ENCODE results near the gene SNX1. TPM values are rescaled to one million over a fixed set of nuclear protein-coding genes. Genes with fewer than 3 reads are reported as not detected.

SNX1 gene
- total RNA-seq, 2 donors from 2014 or later = 91.3 to 126 TPM

- Mint-ChIP-seq H3K9me3 (no peaks in the 10 kb centered on the region), H3K27ac (no peak overlapping the region), H3K4me1 (peaks cover 13% of the 10 kb centered on the region), H3K36me3 (ENCODE audit: low read depth) (peaks cover 42% of the 10 kb centered on the region), H3K27me3 (peaks cover 8% of the 10 kb centered on the region), H3K4me3 (peak overlapping the region; percentile 65)
- ATAC-seq (replicated peaks) = no peak
Observed at GRCh38 chr15:64152507-64153387, 57.0 kb downstream of the SNX1 start.

DNA sequence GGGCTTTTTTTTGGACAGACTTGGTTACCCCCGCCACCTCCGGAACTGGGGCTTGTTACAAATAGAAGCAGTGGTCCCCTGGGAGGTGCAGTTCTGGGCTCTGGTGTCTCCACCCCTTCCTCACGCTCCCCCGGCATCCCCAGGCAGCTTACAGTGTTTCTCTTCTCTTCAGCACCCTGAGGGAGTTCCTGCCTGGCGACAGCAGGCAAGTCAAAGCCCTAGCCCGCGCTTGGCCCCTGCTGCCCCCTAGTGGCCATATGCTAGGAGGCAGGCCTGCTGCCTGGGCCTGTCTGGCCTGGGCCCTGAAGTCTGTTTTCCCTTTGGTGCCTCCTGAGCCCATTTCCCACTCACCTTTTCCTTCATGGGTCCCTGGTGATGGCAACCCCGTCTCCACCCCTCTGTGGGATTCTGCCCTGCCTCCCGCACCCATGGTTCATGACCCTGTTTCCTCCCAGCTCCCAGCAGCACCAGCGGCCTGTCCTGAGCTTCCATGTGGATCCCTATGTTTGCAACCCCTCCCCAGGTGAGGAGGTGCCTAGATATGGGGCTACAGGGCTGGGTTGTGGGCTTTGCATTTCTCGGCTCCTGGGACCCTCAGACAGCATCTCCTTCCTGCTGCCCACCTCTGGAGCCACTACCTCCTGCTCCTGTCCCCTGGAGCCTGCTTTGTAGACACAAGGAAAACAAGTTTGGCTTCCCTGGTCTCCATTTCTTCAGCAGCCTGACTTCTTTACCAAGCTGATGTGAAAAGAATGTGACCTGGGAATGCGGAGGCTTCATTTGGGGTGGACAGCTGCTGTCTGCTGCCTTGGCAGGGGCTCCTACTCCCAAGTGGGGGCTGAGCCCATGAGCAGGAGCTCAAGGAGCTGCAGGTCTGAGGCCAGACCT lies 57.9 kb downstream of the SNX1 start:
- Mint-ChIP-seq H3K4me1 (peaks cover 22% of the 10 kb centered on the region), H3K36me3 (ENCODE audit: low read depth) (peaks cover 52% of the 10 kb centered on the region), H3K4me3 (peak overlapping the region; percentile 65), H3K27me3 (peaks cover 8% of the 10 kb centered on the region), H3K9me3 (no peaks in the 10 kb centered on the region), H3K27ac (no peak overlapping the region)
- ATAC-seq (replicated peaks) = peak; percentile 90

- H3K9me3 Mint-ChIP-seq = no peaks in the 10 kb centered on the region
- peaks cover 75% of the 10 kb centered on the region for H3K36me3 Mint-ChIP-seq (ENCODE audit: low read depth)
- no peak overlapping the region for H3K27ac Mint-ChIP-seq
- H3K4me1 Mint-ChIP-seq = peaks cover 27% of the 10 kb centered on the region
- no peak overlapping the region for H3K4me3 Mint-ChIP-seq
- no peak for ATAC-seq (replicated peaks)
- H3K27me3 Mint-ChIP-seq = peaks cover 5% of the 10 kb centered on the region
Observed at GRCh38 chr15:64155802-64156651, 60.2 kb downstream of the SNX1 start.

- no peaks in the 10 kb centered on the region for H3K9me3 Mint-ChIP-seq
- H3K36me3 Mint-ChIP-seq (ENCODE audit: low read depth) = peaks cover 82% of the 10 kb centered on the region
- no peak for ATAC-seq (replicated peaks)
- H3K4me3 Mint-ChIP-seq = no peak overlapping the region
- peaks cover 4% of the 10 kb centered on the region for H3K27me3 Mint-ChIP-seq
- no peak overlapping the region for H3K27ac Mint-ChIP-seq
- peaks cover 29% of the 10 kb centered on the region for H3K4me1 Mint-ChIP-seq
Observed at GRCh38 chr15:64156652-64157331, 61.0 kb downstream of the SNX1 start.

GRCh38 chr15:64157599-64158125 lies 61.9 kb downstream of the SNX1 start:
- Mint-ChIP-seq H3K4me3 (no peak overlapping the region), H3K36me3 (ENCODE audit: low read depth) (peaks cover 90% of the 10 kb centered on the region), H3K9me3 (no peaks in the 10 kb centered on the region), H3K27ac (peak overlapping the region; percentile 81), H3K27me3 (peaks cover 4% of the 10 kb centered on the region), H3K4me1 (peaks cover 31% of the 10 kb centered on the region)
- ATAC-seq (replicated peaks) = no peak

DNA sequence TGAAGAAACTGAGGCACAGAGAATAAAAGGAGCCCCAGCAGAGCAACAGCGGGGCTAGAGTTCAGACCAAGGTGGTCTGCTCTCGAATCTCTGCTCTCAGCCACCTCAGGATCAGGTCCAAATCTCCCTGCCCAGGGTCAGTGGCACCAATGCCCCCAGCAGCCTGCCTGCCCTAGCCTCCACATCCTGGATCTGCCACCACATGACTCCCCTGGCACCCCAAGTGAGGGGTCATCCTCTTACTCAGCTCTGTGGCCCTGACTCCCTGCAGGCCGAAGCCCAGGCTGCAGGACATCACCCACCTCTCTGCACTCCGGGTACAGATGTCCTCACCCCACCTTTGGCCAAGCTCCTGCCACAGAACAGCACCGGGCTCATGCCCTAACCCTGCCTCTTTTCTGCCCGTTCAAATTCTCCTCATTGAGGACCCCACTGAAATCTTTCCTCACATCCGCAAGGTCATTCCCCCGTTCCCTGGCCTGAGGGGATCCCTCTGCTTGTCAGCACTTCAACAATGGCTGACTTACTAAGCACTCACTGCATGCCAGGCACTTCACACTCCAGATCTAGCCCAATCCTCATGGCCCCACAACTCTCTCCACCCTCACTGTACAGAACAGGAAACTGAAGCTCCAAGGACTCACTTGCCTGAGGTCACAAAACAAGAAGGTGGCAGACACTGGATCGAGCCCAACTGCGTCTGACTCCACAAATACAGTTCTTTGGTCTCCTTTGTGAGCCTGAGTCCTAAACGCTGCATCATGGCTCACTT lies 62.8 kb downstream of the SNX1 start:
- Mint-ChIP-seq H3K4me1 (peaks cover 28% of the 10 kb centered on the region), H3K27ac (peak overlapping the region; percentile 81), H3K9me3 (no peaks in the 10 kb centered on the region), H3K4me3 (peak overlapping the region; percentile 48), H3K36me3 (ENCODE audit: low read depth) (peaks cover 89% of the 10 kb centered on the region), H3K27me3 (peaks cover under 1% of the 10 kb centered on the region)
- ATAC-seq (replicated peaks) = no peak

GRCh38 chr15:64161688-64162477 lies 66.1 kb downstream of the SNX1 start:
- peak overlapping the region; percentile 96 for H3K27ac Mint-ChIP-seq
- no peak for ATAC-seq (replicated peaks)
- peak overlapping the region; percentile 93 for H3K4me3 Mint-ChIP-seq
- peaks cover 43% of the 10 kb centered on the region for H3K4me1 Mint-ChIP-seq
- peaks cover 59% of the 10 kb centered on the region for H3K36me3 Mint-ChIP-seq (ENCODE audit: low read depth)
- no peaks in the 10 kb centered on the region for H3K9me3 Mint-ChIP-seq
- H3K27me3 Mint-ChIP-seq = no peaks in the 10 kb centered on the region

DNA sequence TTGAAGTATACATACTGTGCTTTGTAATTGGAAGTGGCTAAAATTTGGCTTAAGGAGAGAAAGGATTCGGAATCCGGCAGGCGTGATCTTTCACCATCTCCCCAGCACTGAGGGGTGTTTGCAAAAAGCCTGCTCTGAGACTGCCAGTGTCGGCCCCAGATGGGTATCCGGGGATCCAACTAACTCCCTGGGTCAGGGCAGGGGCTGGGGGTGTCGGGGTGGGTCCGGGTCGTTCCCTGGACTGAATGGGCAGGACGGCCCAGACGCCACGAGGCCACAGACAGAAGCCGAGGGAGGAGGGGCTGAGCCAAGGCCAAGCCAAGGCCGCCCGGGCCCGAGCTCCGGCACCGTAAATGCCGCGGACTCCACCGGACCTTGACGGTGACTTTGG lies 66.7 kb downstream of the SNX1 start:
- ATAC-seq (replicated peaks) = peak; percentile 33
- Mint-ChIP-seq H3K9me3 (no peaks in the 10 kb centered on the region), H3K27me3 (no peaks in the 10 kb centered on the region), H3K4me1 (peaks cover 48% of the 10 kb centered on the region), H3K4me3 (peak overlapping the region; percentile 93), H3K27ac (peak overlapping the region; percentile 96), H3K36me3 (ENCODE audit: low read depth) (peaks cover 53% of the 10 kb centered on the region)

DNA sequence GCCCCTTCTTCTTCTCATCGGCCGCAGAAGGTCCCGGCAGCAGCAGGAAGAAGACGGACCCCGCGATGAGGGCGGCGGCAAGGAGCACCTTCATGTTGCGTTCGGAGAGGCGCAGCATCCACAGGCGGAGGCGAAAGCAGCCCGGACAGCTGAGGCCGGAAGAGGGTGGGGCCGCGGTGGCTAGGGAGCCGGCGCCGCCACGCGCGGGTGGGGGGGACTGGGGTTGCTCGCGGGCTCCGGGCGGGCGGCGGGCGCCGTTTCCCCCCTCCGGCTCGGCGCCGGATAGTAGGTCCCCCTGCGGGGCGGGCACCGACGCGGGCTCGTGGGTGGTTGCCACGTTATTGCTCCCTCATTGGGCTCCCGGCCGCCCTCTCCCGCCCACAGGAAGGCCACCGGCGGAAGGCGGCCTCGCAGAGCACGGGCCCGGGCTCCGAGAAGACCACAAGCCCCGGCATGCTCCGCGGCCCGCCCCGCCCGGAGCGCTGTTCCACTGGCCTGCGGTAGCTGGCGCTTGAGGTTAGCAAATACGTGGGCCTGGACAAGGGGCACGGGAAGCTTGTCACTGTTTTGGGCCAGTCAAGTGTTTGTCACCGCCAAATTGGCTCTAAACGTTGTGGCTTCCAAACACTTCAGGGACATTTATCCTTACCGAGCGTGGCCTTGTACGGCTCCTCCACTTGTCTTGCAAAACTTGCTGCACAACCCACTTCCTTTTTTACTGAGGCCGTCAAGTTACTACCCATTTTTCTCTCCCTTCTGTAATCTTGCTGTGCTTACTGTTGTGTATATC lies 67.3 kb downstream of the SNX1 start, which contains the start of gene PPIB:
Gene PPIB (minus strand): TSS at position 154 of the 790 bp plus-strand sequence. CDS start 36 bp downstream, at position 118.
- Mint-ChIP-seq H3K9me3 (no peaks in the 10 kb centered on the region), H3K4me3 (peak within 1 kb of the TSS; percentile 93), H3K36me3 (ENCODE audit: low read depth) (peaks cover 47% of the 10 kb centered on the region), H3K27ac (peak within 1 kb of the TSS; percentile 96), H3K4me1 (peaks cover 46% of the 10 kb centered on the region), H3K27me3 (no peaks in the 10 kb centered on the region)
- peak; percentile 94 for ATAC-seq (replicated peaks)

GRCh38 chr15:64163659-64164362 lies 68.0 kb downstream of the SNX1 start:
- peak overlapping the region; percentile 93 for H3K4me3 Mint-ChIP-seq
- H3K9me3 Mint-ChIP-seq = no peaks in the 10 kb centered on the region
- H3K27ac Mint-ChIP-seq = peak overlapping the region; percentile 96
- H3K4me1 Mint-ChIP-seq = peaks cover 38% of the 10 kb centered on the region
- H3K27me3 Mint-ChIP-seq = no peaks in the 10 kb centered on the region
- peaks cover 40% of the 10 kb centered on the region for H3K36me3 Mint-ChIP-seq (ENCODE audit: low read depth)
- peak; percentile 0 for ATAC-seq (replicated peaks)

GRCh38 chr15:64164436-64164835 lies 68.7 kb downstream of the SNX1 start:
- H3K27me3 Mint-ChIP-seq = no peaks in the 10 kb centered on the region
- peaks cover 33% of the 10 kb centered on the region for H3K36me3 Mint-ChIP-seq (ENCODE audit: low read depth)
- no peaks in the 10 kb centered on the region for H3K9me3 Mint-ChIP-seq
- H3K27ac Mint-ChIP-seq = peak overlapping the region; percentile 96
- no peak for ATAC-seq (replicated peaks)
- H3K4me3 Mint-ChIP-seq = peak overlapping the region; percentile 93
- H3K4me1 Mint-ChIP-seq = peaks cover 36% of the 10 kb centered on the region

All from activated T-helper 17 cell treated with anti-CD3 and anti-CD28 coated beads, Interleukin-2, amount 50 U/mL, for 72 hours (primary cell).